ENCODE data around the gene RPUSD4. TPM values are rescaled to one million over a fixed set of nuclear protein-coding genes. Genes with fewer than 3 reads are reported as not detected.

The RPUSD4 gene
- total RNA-seq, 1 experiment from 2014 or later, result 39.7 TPM

DNA sequence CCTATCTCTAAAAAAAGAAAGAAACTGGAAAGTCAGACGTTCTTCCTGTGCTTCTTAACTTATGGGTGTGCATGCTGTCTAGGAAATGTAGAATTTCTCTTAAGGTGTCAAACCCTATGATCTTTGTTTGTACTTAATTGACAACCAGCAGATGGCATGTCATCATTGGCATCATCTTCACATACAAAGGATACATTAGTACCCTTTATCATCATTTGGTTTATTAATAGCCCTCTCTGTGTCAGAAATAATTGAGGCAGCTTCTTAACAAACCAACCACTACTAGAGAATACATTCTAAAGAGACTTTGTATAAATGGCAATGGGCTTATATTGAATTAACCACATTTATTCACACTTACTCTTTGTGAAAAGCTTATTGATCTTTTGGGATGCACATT lies 43.4 kb upstream of the RPUSD4 start:
- peaks cover 5% of the 10 kb centered on the region for H3F3A ChIP-seq (ENCODE audit: low read length, unreplicated experiment)
- no peaks in the 10 kb centered on the region for H4K20me1 ChIP-seq (ENCODE audit: low read length)
- no peak overlapping the region for H2AFZ ChIP-seq (ENCODE audit: low read length)
- BruUV-seq (replicated peaks), result no TSS peak
- ChIA-PET POLR2A (ENCODE audit: unreplicated experiment) (no interaction called here), CTCF (no interaction called here)
- no peak overlapping the region for H3K4me3 ChIP-seq (ENCODE audit: low read length)
- DNase-seq (no peak), ATAC-seq (no peak)
- H3K27me3 ChIP-seq (ENCODE audit: low read length), result no peaks in the 10 kb centered on the region
- H3K27ac ChIP-seq (ENCODE audit: low read length), result no peak overlapping the region
- no peaks in the 10 kb centered on the region for H3K79me2 ChIP-seq (ENCODE audit: low read length)
- no peak overlapping the region for H3K4me2 ChIP-seq (ENCODE audit: low read length)
- H3K4me1 ChIP-seq (ENCODE audit: insufficient read depth, low read length), result no peaks in the 10 kb centered on the region
- intact Hi-C loops (cut with micrococcal nuclease), result no loop called here
- TF ChIP-seq EZH2phosphoT487 (IDR thresholded peaks at IDR 0.05; ENCODE audit: borderline replicate concordance, low read length) (no peak), EZH2 (IDR thresholded peaks at IDR 0.05; ENCODE audit: low read length, unreplicated experiment) (no peak)
- TF ChIP-seq, protein P1, sequence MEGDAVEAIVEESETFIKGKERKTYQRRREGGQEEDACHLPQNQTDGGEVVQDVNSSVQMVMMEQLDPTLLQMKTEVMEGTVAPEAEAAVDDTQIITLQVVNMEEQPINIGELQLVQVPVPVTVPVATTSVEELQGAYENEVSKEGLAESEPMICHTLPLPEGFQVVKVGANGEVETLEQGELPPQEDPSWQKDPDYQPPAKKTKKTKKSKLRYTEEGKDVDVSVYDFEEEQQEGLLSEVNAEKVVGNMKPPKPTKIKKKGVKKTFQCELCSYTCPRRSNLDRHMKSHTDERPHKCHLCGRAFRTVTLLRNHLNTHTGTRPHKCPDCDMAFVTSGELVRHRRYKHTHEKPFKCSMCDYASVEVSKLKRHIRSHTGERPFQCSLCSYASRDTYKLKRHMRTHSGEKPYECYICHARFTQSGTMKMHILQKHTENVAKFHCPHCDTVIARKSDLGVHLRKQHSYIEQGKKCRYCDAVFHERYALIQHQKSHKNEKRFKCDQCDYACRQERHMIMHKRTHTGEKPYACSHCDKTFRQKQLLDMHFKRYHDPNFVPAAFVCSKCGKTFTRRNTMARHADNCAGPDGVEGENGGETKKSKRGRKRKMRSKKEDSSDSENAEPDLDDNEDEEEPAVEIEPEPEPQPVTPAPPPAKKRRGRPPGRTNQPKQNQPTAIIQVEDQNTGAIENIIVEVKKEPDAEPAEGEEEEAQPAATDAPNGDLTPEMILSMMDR (conservative IDR thresholded peaks at IDR 0.05; ENCODE audit: low read depth, low read length), result no peak
- no peak overlapping the region for H3K9ac ChIP-seq (ENCODE audit: low read length)
- H3K36me3 ChIP-seq (ENCODE audit: low read depth, low read length), result peaks cover 23% of the 10 kb centered on the region
- H3K9me2 ChIP-seq (replicated peaks; ENCODE audit: low read length), result no peaks in the 10 kb centered on the region
- H3K9me3 ChIP-seq (ENCODE audit: low read length), result no peaks in the 10 kb centered on the region

DNA sequence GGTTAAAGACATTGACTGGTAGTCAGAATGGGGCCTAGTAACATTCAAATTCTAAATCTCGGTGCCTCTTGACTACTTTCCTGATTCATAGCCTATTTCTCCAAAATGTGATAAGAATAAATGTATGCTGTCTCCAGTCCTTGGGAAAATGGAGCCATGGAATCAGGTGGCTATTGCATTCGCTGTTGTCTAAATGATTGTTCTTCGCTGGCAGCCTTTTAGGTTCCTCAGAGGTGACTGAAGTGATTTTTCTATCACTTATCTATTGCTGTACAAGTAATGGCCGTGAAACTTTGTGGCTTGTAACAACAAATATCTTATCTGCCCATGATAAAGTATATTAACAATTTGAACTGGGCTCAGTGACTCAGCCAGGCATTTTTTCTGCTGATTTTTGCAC lies 41.8 kb upstream of the RPUSD4 start:
- Histone ChIP-seq H3K27ac (ENCODE audit: low read length) (no peak overlapping the region), H3K27me3 (ENCODE audit: low read length) (no peaks in the 10 kb centered on the region), H2AFZ (ENCODE audit: low read length) (no peak overlapping the region), H3K4me1 (ENCODE audit: insufficient read depth, low read length) (no peaks in the 10 kb centered on the region), H3K9me2 (replicated peaks; ENCODE audit: low read length) (no peaks in the 10 kb centered on the region), H3K4me2 (ENCODE audit: low read length) (no peak overlapping the region), H3K9me3 (ENCODE audit: low read length) (no peaks in the 10 kb centered on the region), H3K36me3 (ENCODE audit: low read depth, low read length) (peaks cover 26% of the 10 kb centered on the region), H4K20me1 (ENCODE audit: low read length) (no peaks in the 10 kb centered on the region), H3K4me3 (ENCODE audit: low read length) (no peak overlapping the region), H3K79me2 (ENCODE audit: low read length) (no peaks in the 10 kb centered on the region), H3K9ac (ENCODE audit: low read length) (no peak overlapping the region), H3F3A (ENCODE audit: low read length, unreplicated experiment) (peaks cover 1% of the 10 kb centered on the region)
- POLR2A ChIA-PET (ENCODE audit: unreplicated experiment), result no interaction called here
- CTCF ChIA-PET, result no interaction called here
- BruUV-seq (replicated peaks), result no TSS peak
- intact Hi-C loops (cut with micrococcal nuclease), result no loop called here
- DNase-seq (no peak), ATAC-seq (no peak)
- TF ChIP-seq, protein P1 (conservative IDR thresholded peaks at IDR 0.05; ENCODE audit: low read depth, low read length), result no peak
- no peak for TF ChIP-seq EZH2 (IDR thresholded peaks at IDR 0.05; ENCODE audit: low read length, unreplicated experiment)
- no peak for TF ChIP-seq EZH2phosphoT487 (IDR thresholded peaks at IDR 0.05; ENCODE audit: borderline replicate concordance, low read length)

DNA sequence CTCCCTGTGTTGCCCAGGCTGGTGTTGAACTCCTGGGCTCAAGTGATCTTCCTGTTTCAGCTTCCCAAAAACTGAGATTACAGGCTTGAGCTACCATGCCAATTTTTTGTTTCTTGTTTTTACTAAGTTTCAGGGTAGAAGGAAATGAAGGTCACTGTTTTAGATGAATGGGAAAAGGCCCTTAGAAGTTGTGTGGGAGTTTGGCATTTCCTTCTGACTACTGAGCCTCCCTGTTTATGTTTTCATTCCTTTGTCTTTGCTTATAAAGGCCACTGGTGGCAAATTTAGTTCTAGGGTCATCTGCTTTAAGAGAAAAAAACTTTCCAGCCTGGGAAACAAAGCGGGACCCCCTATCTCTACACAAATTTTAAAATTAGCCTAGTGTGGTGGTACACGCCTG lies 35.2 kb upstream of the RPUSD4 start:
- intact Hi-C loops (cut with micrococcal nuclease), result no loop called here
- Histone ChIP-seq H3F3A (ENCODE audit: low read length, unreplicated experiment) (no peaks in the 10 kb centered on the region), H3K36me3 (ENCODE audit: low read depth, low read length) (peaks cover 30% of the 10 kb centered on the region), H3K27me3 (ENCODE audit: low read length) (no peaks in the 10 kb centered on the region), H4K20me1 (ENCODE audit: low read length) (no peaks in the 10 kb centered on the region), H3K9me2 (replicated peaks; ENCODE audit: low read length) (no peaks in the 10 kb centered on the region), H3K79me2 (ENCODE audit: low read length) (no peaks in the 10 kb centered on the region), H3K9me3 (ENCODE audit: low read length) (no peaks in the 10 kb centered on the region), H3K27ac (ENCODE audit: low read length) (no peak overlapping the region), H3K4me2 (ENCODE audit: low read length) (no peak overlapping the region), H3K4me1 (ENCODE audit: insufficient read depth, low read length) (no peaks in the 10 kb centered on the region), H3K9ac (ENCODE audit: low read length) (no peak overlapping the region), H2AFZ (ENCODE audit: low read length) (no peak overlapping the region), H3K4me3 (ENCODE audit: low read length) (no peak overlapping the region)
- ChIA-PET CTCF (no interaction called here), POLR2A (ENCODE audit: unreplicated experiment) (no interaction called here)
- ATAC-seq, result no peak
- TF ChIP-seq, protein P1 (conservative IDR thresholded peaks at IDR 0.05; ENCODE audit: low read depth, low read length), result no peak
- TF ChIP-seq EZH2 (IDR thresholded peaks at IDR 0.05; ENCODE audit: low read length, unreplicated experiment) (no peak), EZH2phosphoT487 (IDR thresholded peaks at IDR 0.05; ENCODE audit: borderline replicate concordance, low read length) (no peak)
- no TSS peak for BruUV-seq (replicated peaks)
- DNase-seq, result no peak

Data from PC-3 (cell line).